Measurements from ENCODE around the gene PHEX. TPM values are rescaled to one million over a fixed set of nuclear protein-coding genes. Genes with fewer than 3 reads are reported as not detected.

The PHEX gene
- polyA plus RNA-seq, 3 donors, result 0.24 to 0.47 (median 0.43) TPM

- no peak for DNase-seq
Observed at GRCh38 chrX:22148565-22148964, 116.4 kb downstream of the PHEX start.

- no peak for DNase-seq
Observed at GRCh38 chrX:22150371-22150770, 118.2 kb downstream of the PHEX start.

GRCh38 chrX:22155126-22155525, 123.0 kb downstream of the PHEX start:
- no peak for DNase-seq

GRCh38 chrX:22159071-22159470, 126.9 kb downstream of the PHEX start:
- no peak for DNase-seq

- DNase-seq, result no peak
Observed at GRCh38 chrX:22163326-22163725, 131.2 kb downstream of the PHEX start.

GRCh38 chrX:22164770-22165388, 132.8 kb downstream of the PHEX start:
- DNase-seq, result no peak

GRCh38 chrX:22165732-22166457, 133.8 kb downstream of the PHEX start:
- no peak for DNase-seq

- no peak for DNase-seq
Observed at GRCh38 chrX:22171287-22172060, 139.3 kb downstream of the PHEX start.

- DNase-seq, result no peak
Observed at GRCh38 chrX:22173966-22174365, 141.8 kb downstream of the PHEX start.

- DNase-seq, result no peak
Observed at GRCh38 chrX:22177950-22178515, 145.9 kb downstream of the PHEX start.

GRCh38 chrX:22184096-22184495, 152.0 kb downstream of the PHEX start:
- no peak for DNase-seq

GRCh38 chrX:22186165-22186564, 154.0 kb downstream of the PHEX start:
- DNase-seq, result no peak

- peak; percentile 43 for DNase-seq
Observed at GRCh38 chrX:22192419-22193060, 160.4 kb downstream of the PHEX start.

- DNase-seq, result no peak
Observed at GRCh38 chrX:22193851-22194659, 161.9 kb downstream of the PHEX start.

GRCh38 chrX:22194660-22194945, 162.5 kb downstream of the PHEX start:
- no peak for DNase-seq

GRCh38 chrX:22196149-22196548, 164.0 kb downstream of the PHEX start:
- no peak for DNase-seq

- no peak for DNase-seq
Observed at GRCh38 chrX:22202251-22202650, 170.1 kb downstream of the PHEX start.

GRCh38 chrX:22203186-22203585, 171.1 kb downstream of the PHEX start:
- no peak for DNase-seq

GRCh38 chrX:22206781-22207180, 174.7 kb downstream of the PHEX start:
- DNase-seq, result no peak

GRCh38 chrX:22220941-22221340, 188.8 kb downstream of the PHEX start:
- DNase-seq, result no peak

GRCh38 chrX:22234380-22234779, 202.3 kb downstream of the PHEX start:
- no peak for DNase-seq
